Osteocyte (in vitro differentiated cells): ENCODE measurements around the gene OR4X2. TPM values are rescaled to one million over a fixed set of nuclear protein-coding genes. Genes with fewer than 3 reads are reported as not detected.
"Not testable (repeated sequence)": the region's sequence is repeated elsewhere in the genome, so short reads cannot be mapped to it uniquely, and the experiment has no call there.

Experiments
- DNase-seq: peaks from one replicate; pipeline ENCODE4 v3.0.0; 2021; ENCODE audit warnings: mixed read lengths; ENCODE audit not compliant: unreplicated experiment; ENCODE audit errors: extremely low spot score
- H3K27ac Mint-ChIP-seq: one replicate; pipeline ENCODE4 v1.8.0; 2021; ENCODE audit warnings: mild to moderate bottlenecking, mixed read lengths; ENCODE audit not compliant: unreplicated experiment
- H3K27me3 Mint-ChIP-seq: one replicate; pipeline ENCODE4 v1.8.0; 2021; ENCODE audit warnings: mixed read lengths; ENCODE audit not compliant: unreplicated experiment
- H3K36me3 Mint-ChIP-seq: one replicate; pipeline ENCODE4 v1.8.0; 2021; ENCODE audit warnings: mixed read lengths; ENCODE audit not compliant: unreplicated experiment
- H3K4me1 Mint-ChIP-seq: one replicate; pipeline ENCODE4 v1.8.0; 2021; ENCODE audit warnings: mixed read lengths; ENCODE audit not compliant: unreplicated experiment
- H3K4me3 Mint-ChIP-seq: one replicate; pipeline ENCODE4 v1.8.0; 2021; ENCODE audit warnings: mild to moderate bottlenecking, moderate library complexity, mixed read lengths; ENCODE audit not compliant: unreplicated experiment
- H3K9me3 Mint-ChIP-seq: one replicate; pipeline ENCODE4 v1.8.0; 2021; ENCODE audit warnings: mixed read lengths; ENCODE audit not compliant: unreplicated experiment
- CTCF ChIP-seq: fragments of 200-600 bp; sonication (generic); IDR thresholded peaks from 2 replicates; pipeline ENCODE4 v1.5.0; 2021; ENCODE audit warnings: antibody characterized with exemption, mild to moderate bottlenecking, moderate library complexity
- long read RNA-seq: library from polyadenylated mRNA; unstranded; transcript quantifications from one replicate; pipeline ENCODE4 v2.0.0, GENCODE V29; 2021
- total RNA-seq: library from RNA; stranded (reverse); gene quantifications from 2 replicates; pipeline ENCODE4 v1.2.1, GENCODE V29; 2021

OR4X2 gene
- total RNA-seq: not detected in 2 replicates
- long read RNA-seq: 0 reads

- no peaks in the 10 kb centered on the region for H3K36me3 Mint-ChIP-seq
- H3K4me3 Mint-ChIP-seq: no peak within 1 kb of the TSS
- TF ChIP-seq CTCF: no peak
- no peaks in the 10 kb centered on the region for H3K27me3 Mint-ChIP-seq
- H3K9me3 Mint-ChIP-seq: peaks cover 3% of the 10 kb centered on the region
- H3K27ac Mint-ChIP-seq: no peak within 1 kb of the TSS
- DNase-seq: no peak
- H3K4me1 Mint-ChIP-seq: no peaks in the 10 kb centered on the region
Measured at GRCh38 chr11:48244804-48245203, at the start of gene OR4X2. Gene OR4X2, plus strand, starts transcription at chr11:48245104. Its CDS starts 0 bp downstream, at chr11:48245104.

GRCh38 chr11:48207881-48208280, 37.0 kb upstream of the OR4X2 start:
- Mint-ChIP-seq H3K36me3 (no peaks in the 10 kb centered on the region), H3K4me1 (no peaks in the 10 kb centered on the region), H3K27me3 (peaks cover 17% of the 10 kb centered on the region), H3K9me3 (no peaks in the 10 kb centered on the region), H3K27ac (no peak overlapping the region), H3K4me3 (no peak overlapping the region)
- DNase-seq: no peak
- no peak for TF ChIP-seq CTCF

- H3K36me3 Mint-ChIP-seq: no peaks in the 10 kb centered on the region
- H3K9me3 Mint-ChIP-seq: no peaks in the 10 kb centered on the region
Measured at GRCh38 chr11:48210052-48210451, 34.9 kb upstream of the OR4X2 start.

GRCh38 chr11:48216510-48216909, 28.4 kb upstream of the OR4X2 start, which contains the start of gene OR4B1:
Gene OR4B1, plus strand, starts transcription at chr11:48216810. Its CDS starts 0 bp downstream, at chr11:48216810.
- Mint-ChIP-seq H3K4me1 (no peaks in the 10 kb centered on the region), H3K9me3 (no peaks in the 10 kb centered on the region), H3K27me3 (peaks cover 7% of the 10 kb centered on the region), H3K36me3 (no peaks in the 10 kb centered on the region), H3K27ac (no peak within 1 kb of the TSS), H3K4me3 (no peak within 1 kb of the TSS)
- TF ChIP-seq CTCF: no peak
- DNase-seq: no peak

More at GRCh38 chr11:48210052-48210451, 34.9 kb upstream of the OR4X2 start:
- H3K4me3 Mint-ChIP-seq: no peak overlapping the region
- H3K4me1 Mint-ChIP-seq: no peaks in the 10 kb centered on the region
- peaks cover 17% of the 10 kb centered on the region for H3K27me3 Mint-ChIP-seq
- TF ChIP-seq CTCF: no peak
- no peak overlapping the region for H3K27ac Mint-ChIP-seq
- DNase-seq: no peak

GRCh38 chr11:48228761-48229160, 16.1 kb upstream of the OR4X2 start:
- H3K27ac Mint-ChIP-seq: no peak overlapping the region
- peaks cover 5% of the 10 kb centered on the region for H3K9me3 Mint-ChIP-seq
- H3K27me3 Mint-ChIP-seq: no peaks in the 10 kb centered on the region
- no peak overlapping the region for H3K4me3 Mint-ChIP-seq
- TF ChIP-seq CTCF: no peak
- H3K4me1 Mint-ChIP-seq: no peaks in the 10 kb centered on the region
- no peaks in the 10 kb centered on the region for H3K36me3 Mint-ChIP-seq
- DNase-seq: no peak

GRCh38 chr11:48230057-48230456, 14.8 kb upstream of the OR4X2 start:
- H3K36me3 Mint-ChIP-seq, H3K9me3 Mint-ChIP-seq, DNase-seq, H3K27ac Mint-ChIP-seq, H3K4me3 Mint-ChIP-seq, H3K4me1 Mint-ChIP-seq, H3K27me3 Mint-ChIP-seq: not testable (repeated sequence)
